Activated naive CD8-positive, alpha-beta T cell treated with anti-CD3 and anti-CD28 coated beads, Interleukin-2, amount 50 U/mL, for 24 hours (primary cell): Measurements from ENCODE around the gene STIM1.
"Not testable (repeated sequence)": the region's sequence is repeated elsewhere in the genome, so short reads cannot be mapped to it uniquely, and the experiment has no call there.

Source experiments
- ATAC-seq: fragments of 150-1000 bp; cut with Tn5 transposase; one replicate; pipeline ENCODE4 v1.10.0; 2021
- DNase-seq: peaks from one replicate; pipeline ENCODE4 v3.0.0; 2021
- H3K27ac Mint-ChIP-seq: one replicate; pipeline ENCODE4 v1.8.0; 2021; ENCODE audit warnings: mild to moderate bottlenecking, mixed read lengths
- H3K27me3 Mint-ChIP-seq: one replicate; pipeline ENCODE4 v1.8.0; 2021; ENCODE audit warnings: mixed read lengths
- H3K36me3 Mint-ChIP-seq: one replicate; pipeline ENCODE4 v1.8.0; 2021; ENCODE audit warnings: low read depth, mixed read lengths
- H3K4me1 Mint-ChIP-seq: one replicate; pipeline ENCODE4 v1.8.0; 2021; ENCODE audit warnings: mixed read lengths
- H3K4me3 Mint-ChIP-seq: one replicate; pipeline ENCODE4 v1.8.0; 2021; ENCODE audit warnings: mild to moderate bottlenecking, moderate library complexity, mixed read lengths
- H3K9me3 Mint-ChIP-seq: one replicate; pipeline ENCODE4 v1.8.0; 2021; ENCODE audit warnings: mixed read lengths

Gene STIM1

DNA sequence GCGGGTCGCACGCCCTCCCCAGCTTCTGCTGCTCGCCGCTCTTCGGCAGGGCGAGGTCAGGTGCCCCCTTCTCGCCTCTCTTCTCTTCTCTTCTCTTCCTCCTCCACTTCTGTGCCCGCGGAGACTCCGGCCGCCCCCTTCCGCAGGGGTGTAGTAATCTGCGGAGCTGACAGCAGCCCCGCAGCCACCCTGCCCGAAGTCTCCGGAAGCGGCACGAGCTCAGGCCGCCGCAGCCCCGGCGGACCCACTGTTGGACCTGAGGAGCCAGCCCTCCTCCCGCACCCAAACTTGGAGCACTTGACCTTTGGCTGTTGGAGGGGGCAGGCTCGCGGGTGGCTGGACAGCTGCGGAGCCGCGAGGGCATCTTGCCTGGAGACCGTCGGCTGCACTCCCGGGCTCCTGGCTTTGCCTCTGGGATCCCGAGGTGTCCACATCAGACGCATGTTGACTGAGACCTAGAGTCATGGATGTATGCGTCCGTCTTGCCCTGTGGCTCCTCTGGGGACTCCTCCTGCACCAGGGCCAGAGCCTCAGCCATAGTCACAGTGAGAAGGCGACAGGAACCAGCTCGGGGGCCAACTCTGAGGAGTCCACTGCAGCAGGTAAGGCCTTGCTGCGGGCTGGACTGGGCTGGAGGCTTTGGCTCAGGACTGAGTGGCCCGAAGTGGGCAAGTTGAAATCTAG lies 486 bp downstream of the STIM1 start:
- H3K36me3 Mint-ChIP-seq: peaks cover 7% of the 10 kb centered on the region
- no peaks in the 10 kb centered on the region for H3K9me3 Mint-ChIP-seq

DNA sequence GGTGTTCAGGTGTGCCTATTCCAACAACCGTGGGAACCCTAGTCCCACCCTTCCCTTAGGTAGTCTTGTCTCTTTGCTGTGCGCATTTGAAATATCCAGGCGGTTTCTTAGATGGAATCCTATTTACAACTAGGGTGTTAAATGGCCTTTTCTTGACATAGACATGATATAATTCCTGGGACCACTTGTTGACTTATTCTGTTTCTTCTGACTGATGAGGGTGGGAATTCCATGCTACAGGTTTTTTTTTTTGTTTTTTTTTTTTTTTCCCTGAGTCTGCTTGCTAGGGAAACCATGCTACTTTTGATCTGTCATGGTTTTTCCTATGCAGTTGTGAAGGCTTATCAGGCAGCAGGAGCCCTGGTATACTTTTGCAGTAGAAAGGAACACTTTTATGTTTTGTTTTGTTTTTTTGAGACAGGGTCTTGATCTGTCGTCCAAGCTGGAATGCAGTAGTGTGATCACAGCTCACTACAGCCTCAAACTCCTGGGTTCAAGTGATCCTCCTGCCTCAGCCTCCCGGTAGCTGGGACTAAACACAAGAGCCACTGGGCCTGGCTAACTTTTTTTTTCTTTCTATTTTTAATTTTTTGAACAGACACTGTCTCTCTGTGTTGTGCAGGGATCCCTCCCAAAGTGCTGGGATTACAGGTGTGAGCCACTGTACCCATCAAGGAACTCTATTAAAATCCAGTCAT lies 1.5 kb downstream of the STIM1 start:
- Mint-ChIP-seq H3K36me3 (peaks cover 7% of the 10 kb centered on the region), H3K27ac (peak overlapping the region; percentile 94), H3K4me1 (peaks cover 78% of the 10 kb centered on the region), H3K4me3 (peak overlapping the region; percentile 93), H3K9me3 (no peaks in the 10 kb centered on the region), H3K27me3 (no peaks in the 10 kb centered on the region)
- ATAC-seq (no peak), DNase-seq (no peak)

More for the DNA sequence above, 486 bp downstream of the STIM1 start:
- DNase-seq: peak; percentile 64
- Mint-ChIP-seq H3K27me3 (no peaks in the 10 kb centered on the region), H3K4me1 (peaks cover 68% of the 10 kb centered on the region), H3K4me3 (peak overlapping the region; percentile 93), H3K27ac (peak overlapping the region; percentile 94)
- ATAC-seq: peak; percentile 1

- ATAC-seq (no peak), DNase-seq (no peak)
- peak overlapping the region; percentile 93 for H3K4me3 Mint-ChIP-seq
- no peaks in the 10 kb centered on the region for H3K27me3 Mint-ChIP-seq
- peak overlapping the region; percentile 94 for H3K27ac Mint-ChIP-seq
- peaks cover 80% of the 10 kb centered on the region for H3K4me1 Mint-ChIP-seq
- H3K36me3 Mint-ChIP-seq: peaks cover 7% of the 10 kb centered on the region
- H3K9me3 Mint-ChIP-seq: no peaks in the 10 kb centered on the region
Observed at GRCh38 chr11:3857628-3858027, 2.2 kb downstream of the STIM1 start.

DNA sequence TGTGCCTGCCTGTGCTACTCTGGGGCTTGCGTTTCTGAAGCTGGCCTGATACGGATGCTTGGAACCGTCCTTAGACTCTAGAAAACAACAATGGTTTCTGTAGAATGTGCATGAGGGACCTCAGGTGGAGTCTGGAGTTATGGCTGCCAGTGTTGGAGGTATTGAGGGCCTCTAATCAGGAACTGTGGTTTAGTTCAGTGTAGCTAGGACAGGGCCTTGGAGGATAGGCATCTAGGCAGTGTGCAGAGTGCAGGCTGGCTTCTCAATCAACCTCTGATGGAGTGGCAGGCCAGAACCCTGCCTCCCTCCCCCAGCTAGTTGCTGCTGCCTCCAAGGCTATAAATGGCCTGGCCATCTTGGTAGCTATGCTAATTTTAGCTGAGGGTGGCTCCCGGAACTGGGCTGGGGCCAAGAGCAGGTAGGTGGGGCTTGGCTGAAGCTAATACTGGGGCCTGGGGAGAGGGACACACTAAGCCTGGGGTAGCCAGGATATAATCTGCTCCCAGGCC lies 4.0 kb downstream of the STIM1 start:
- Mint-ChIP-seq H3K4me1 (peaks cover 75% of the 10 kb centered on the region), H3K9me3 (no peaks in the 10 kb centered on the region), H3K36me3 (peaks cover 13% of the 10 kb centered on the region), H3K4me3 (peak overlapping the region; percentile 93), H3K27ac (peak overlapping the region; percentile 94), H3K27me3 (no peaks in the 10 kb centered on the region)
- peak; percentile 51 for DNase-seq
- no peak for ATAC-seq

DNA sequence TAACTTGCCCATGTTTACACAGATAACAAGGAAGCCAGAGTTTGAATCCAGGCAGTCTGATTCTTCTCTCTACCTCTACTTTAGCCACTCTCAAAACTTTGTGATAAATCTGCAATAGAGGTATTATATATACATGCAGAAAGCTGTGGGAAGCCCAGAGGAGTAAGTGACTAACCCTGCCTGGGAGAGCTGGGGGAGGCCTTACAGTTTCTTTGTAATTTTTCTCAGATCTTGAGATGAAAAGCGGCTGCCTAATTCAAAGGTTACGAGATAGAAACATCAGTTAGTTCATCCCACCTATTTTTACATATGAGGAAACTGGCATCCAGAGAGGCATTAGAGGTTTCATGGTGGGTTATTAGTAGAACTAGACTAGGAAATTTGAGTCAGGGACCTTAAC lies 4.9 kb downstream of the STIM1 start:
- ATAC-seq (peak; percentile 70), DNase-seq (peak; percentile 44)
- Mint-ChIP-seq H3K9me3 (no peaks in the 10 kb centered on the region), H3K36me3 (peaks cover 11% of the 10 kb centered on the region), H3K27me3 (no peaks in the 10 kb centered on the region), H3K27ac (peak overlapping the region; percentile 94), H3K4me1 (peaks cover 79% of the 10 kb centered on the region), H3K4me3 (peak overlapping the region; percentile 93)

- H3K36me3 Mint-ChIP-seq: peaks cover 11% of the 10 kb centered on the region
Observed at GRCh38 chr11:3860898-3861393, 5.5 kb downstream of the STIM1 start.

GRCh38 chr11:3861683-3862082 lies 6.2 kb downstream of the STIM1 start:
- Mint-ChIP-seq H3K36me3 (peaks cover 11% of the 10 kb centered on the region), H3K27me3 (no peaks in the 10 kb centered on the region), H3K27ac (peak overlapping the region; percentile 94), H3K4me1 (peaks cover 89% of the 10 kb centered on the region), H3K9me3 (no peaks in the 10 kb centered on the region), H3K4me3 (peak overlapping the region; percentile 93)
- peak; percentile 45 for DNase-seq
- ATAC-seq: peak; percentile 45

More at GRCh38 chr11:3860898-3861393, 5.5 kb downstream of the STIM1 start:
- Mint-ChIP-seq H3K27ac (peak overlapping the region; percentile 94), H3K4me3 (peak overlapping the region; percentile 93), H3K4me1 (peaks cover 85% of the 10 kb centered on the region)
- H3K27me3 Mint-ChIP-seq, H3K9me3 Mint-ChIP-seq: not testable (repeated sequence)
- DNase-seq (peak; percentile 41), ATAC-seq (peak; percentile 69)

- peaks cover 93% of the 10 kb centered on the region for H3K4me1 Mint-ChIP-seq
- H3K27ac Mint-ChIP-seq: peak overlapping the region; percentile 74
- no peaks in the 10 kb centered on the region for H3K27me3 Mint-ChIP-seq
- ATAC-seq: no peak
- peak overlapping the region; percentile 40 for H3K4me3 Mint-ChIP-seq
- peaks cover 8% of the 10 kb centered on the region for H3K36me3 Mint-ChIP-seq
- no peaks in the 10 kb centered on the region for H3K9me3 Mint-ChIP-seq
- no peak for DNase-seq
Observed at GRCh38 chr11:3865388-3866193, 10.1 kb downstream of the STIM1 start.

- Mint-ChIP-seq H3K9me3 (no peaks in the 10 kb centered on the region), H3K27ac (peak overlapping the region; percentile 74), H3K4me3 (peak overlapping the region; percentile 40), H3K27me3 (no peaks in the 10 kb centered on the region), H3K4me1 (peaks cover 93% of the 10 kb centered on the region), H3K36me3 (peaks cover 12% of the 10 kb centered on the region)
- DNase-seq (no peak), ATAC-seq (no peak)
Observed at GRCh38 chr11:3866206-3866605, 10.7 kb downstream of the STIM1 start.

GRCh38 chr11:3866836-3867208 lies 11.4 kb downstream of the STIM1 start:
- no peak for ATAC-seq
- Mint-ChIP-seq H3K9me3 (no peaks in the 10 kb centered on the region), H3K27me3 (no peaks in the 10 kb centered on the region), H3K36me3 (peaks cover 12% of the 10 kb centered on the region), H3K4me1 (peaks cover 93% of the 10 kb centered on the region), H3K4me3 (peak overlapping the region; percentile 13), H3K27ac (peak overlapping the region; percentile 77)
- DNase-seq: no peak

DNA sequence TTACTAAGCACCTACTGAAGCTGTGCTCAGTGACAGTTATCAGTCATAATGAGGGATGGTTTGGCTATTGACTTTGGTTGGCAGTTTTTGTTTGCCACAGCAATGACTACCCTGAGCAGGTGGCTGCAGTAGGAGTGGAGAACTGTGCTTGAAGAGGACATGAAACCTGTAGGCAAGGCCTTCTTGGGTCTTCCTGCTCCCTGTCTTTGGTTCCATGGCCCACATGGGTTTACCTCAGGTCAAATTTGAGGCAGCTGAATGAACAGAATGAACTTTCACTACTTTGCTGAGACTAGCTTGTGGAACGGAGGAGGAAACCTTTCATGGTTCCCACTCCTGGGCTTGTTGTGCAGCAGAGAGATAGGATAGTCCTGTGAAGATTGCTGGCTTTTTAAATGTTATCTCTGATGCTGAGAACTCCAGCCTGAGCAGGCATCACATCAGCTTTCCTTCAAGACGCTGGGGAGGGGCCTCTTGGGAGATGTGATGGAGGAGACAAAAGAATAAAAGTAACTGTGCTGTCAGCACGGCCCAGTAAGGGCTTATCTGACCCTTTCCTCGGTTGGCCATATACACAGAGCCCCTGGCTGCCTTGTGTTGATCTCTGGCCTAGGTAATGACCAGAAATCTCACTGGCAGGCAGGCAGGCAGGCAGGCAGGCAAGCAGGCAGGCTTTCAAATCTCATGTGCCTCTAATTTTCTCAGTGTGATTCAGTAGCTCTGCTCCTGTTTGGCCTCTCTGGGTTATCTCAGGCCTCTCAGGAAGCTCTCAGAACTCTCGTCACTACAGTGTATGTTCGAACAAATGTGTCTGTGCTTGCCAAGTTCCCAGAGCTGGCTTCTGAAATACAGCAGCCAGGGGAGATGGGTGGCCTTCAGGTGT lies 12.0 kb downstream of the STIM1 start:
- Mint-ChIP-seq H3K9me3 (no peaks in the 10 kb centered on the region), H3K4me3 (peak overlapping the region; percentile 13), H3K36me3 (peaks cover 12% of the 10 kb centered on the region), H3K27ac (peak overlapping the region; percentile 77), H3K4me1 (peaks cover 89% of the 10 kb centered on the region), H3K27me3 (no peaks in the 10 kb centered on the region)
- DNase-seq (no peak), ATAC-seq (peak; percentile 53)

GRCh38 chr11:3873712-3874349 lies 18.4 kb downstream of the STIM1 start:
- Mint-ChIP-seq H3K9me3 (no peaks in the 10 kb centered on the region), H3K27me3 (no peaks in the 10 kb centered on the region), H3K27ac (no peak overlapping the region), H3K36me3 (peaks cover 8% of the 10 kb centered on the region), H3K4me3 (no peak overlapping the region), H3K4me1 (peaks cover 85% of the 10 kb centered on the region)
- no peak for ATAC-seq
- no peak for DNase-seq

DNA sequence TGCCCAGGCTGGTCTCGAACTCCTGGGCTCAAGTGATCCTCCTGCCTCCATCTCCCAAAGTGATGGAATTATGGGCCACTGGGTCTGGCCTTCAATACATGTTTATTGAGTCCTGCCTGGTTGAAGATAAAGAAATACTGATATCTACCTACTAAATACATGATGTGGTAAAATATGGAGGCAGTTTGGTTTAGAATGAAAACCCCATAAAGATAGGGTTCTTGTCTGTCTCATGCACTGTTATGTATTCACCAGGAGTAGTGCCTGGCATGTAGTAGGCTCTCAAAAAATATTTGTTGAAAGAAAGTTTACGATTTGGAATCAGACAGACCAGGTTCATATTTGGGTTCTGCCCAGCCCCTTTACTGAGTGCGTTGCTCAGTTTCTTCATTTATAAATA lies 21.1 kb downstream of the STIM1 start:
- Mint-ChIP-seq H3K4me1 (peaks cover 81% of the 10 kb centered on the region), H3K9me3 (no peaks in the 10 kb centered on the region), H3K36me3 (peaks cover 4% of the 10 kb centered on the region), H3K4me3 (no peak overlapping the region), H3K27ac (no peak overlapping the region), H3K27me3 (no peaks in the 10 kb centered on the region)
- DNase-seq (no peak), ATAC-seq (no peak)
